ENCODE data around the gene OR6B2.

Gene OR6B2

DNA sequence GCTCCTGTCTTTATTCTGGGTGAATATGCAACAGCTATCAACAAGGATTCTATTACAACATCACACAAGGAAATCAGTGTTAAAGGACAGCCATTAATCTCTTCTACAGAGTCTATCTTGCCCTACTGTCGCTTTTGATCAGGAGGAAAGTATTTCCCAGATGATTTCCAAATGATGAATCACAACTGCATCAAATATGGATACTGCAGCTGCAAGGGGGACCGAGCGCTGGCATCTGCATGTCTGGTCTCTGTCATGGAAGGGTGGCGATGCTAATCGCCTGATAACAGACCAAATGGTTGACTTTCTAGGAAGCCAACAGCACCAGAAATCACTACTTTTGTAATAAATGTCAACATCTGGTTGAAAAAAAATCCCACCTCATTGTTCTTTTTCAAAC is 44.3 kb upstream of the OR6B2 start:
- Histone ChIP-seq H3K27me3 (ENCODE audit: insufficient read depth, low read length, poor library complexity, severe bottlenecking) (no peaks in the 10 kb centered on the region), H3K9me3 (ENCODE audit: insufficient read depth, low read depth, low read length) (peaks cover 17% of the 10 kb centered on the region), H3K4me1 (ENCODE audit: insufficient read depth, low read length, poor library complexity, severe bottlenecking) (no peaks in the 10 kb centered on the region), H3F3A (ENCODE audit: low read depth) (no peaks in the 10 kb centered on the region), H3K9ac (ENCODE audit: low read depth, low read length, poor library complexity, severe bottlenecking) (no peak overlapping the region), H3K79me2 (ENCODE audit: insufficient read depth, low read length) (no peaks in the 10 kb centered on the region), H3K4me3 (ENCODE audit: low read length, poor library complexity, severe bottlenecking) (no peak overlapping the region), H3K36me3 (ENCODE audit: insufficient read depth, low read length) (no peaks in the 10 kb centered on the region), H2AFZ (ENCODE audit: low read length) (no peak overlapping the region), H3K9me2 (replicated peaks; ENCODE audit: low read depth, low read length) (no peaks in the 10 kb centered on the region), H4K20me1 (ENCODE audit: insufficient read depth, low read length, poor library complexity, severe bottlenecking) (no peaks in the 10 kb centered on the region), H3K4me2 (ENCODE audit: low read depth, low read length, poor library complexity, severe bottlenecking) (no peak overlapping the region)
- TF ChIP-seq CTCF (conservative IDR thresholded peaks at IDR 0.05; ENCODE audit: low read length) (no peak), EZH2phosphoT487 (IDR thresholded peaks at IDR 0.05; ENCODE audit: borderline replicate concordance) (no peak)

- Histone ChIP-seq H3K9me3 (ENCODE audit: insufficient read depth, low read depth, low read length) (peaks cover 2% of the 10 kb centered on the region; the same call in 1 of the 2 replicates), H3K4me3 (ENCODE audit: low read length, poor library complexity, severe bottlenecking) (no peak overlapping the region), H3K79me2 (ENCODE audit: insufficient read depth, low read length) (no peaks in the 10 kb centered on the region), H3K36me3 (ENCODE audit: insufficient read depth, low read length) (no peaks in the 10 kb centered on the region), H3K9ac (ENCODE audit: low read depth, low read length, poor library complexity, severe bottlenecking) (no peak overlapping the region), H3K27me3 (ENCODE audit: insufficient read depth, low read length, poor library complexity, severe bottlenecking) (no peaks in the 10 kb centered on the region), H3K4me2 (ENCODE audit: low read depth, low read length, poor library complexity, severe bottlenecking) (no peak overlapping the region), H3K4me1 (ENCODE audit: insufficient read depth, low read length, poor library complexity, severe bottlenecking) (no peaks in the 10 kb centered on the region), H3F3A (ENCODE audit: low read depth) (no peaks in the 10 kb centered on the region), H3K9me2 (replicated peaks; ENCODE audit: low read depth, low read length) (no peaks in the 10 kb centered on the region), H2AFZ (ENCODE audit: low read length) (no peak overlapping the region), H4K20me1 (ENCODE audit: insufficient read depth, low read length, poor library complexity, severe bottlenecking) (no peaks in the 10 kb centered on the region)
- no peak for TF ChIP-seq EZH2phosphoT487 (IDR thresholded peaks at IDR 0.05; ENCODE audit: borderline replicate concordance)
- TF ChIP-seq CTCF (conservative IDR thresholded peaks at IDR 0.05; ENCODE audit: low read length) = no peak
These were observed 40.7 kb upstream of the OR6B2 start for GRCh38 chr2:240070907-240071306.

DNA sequence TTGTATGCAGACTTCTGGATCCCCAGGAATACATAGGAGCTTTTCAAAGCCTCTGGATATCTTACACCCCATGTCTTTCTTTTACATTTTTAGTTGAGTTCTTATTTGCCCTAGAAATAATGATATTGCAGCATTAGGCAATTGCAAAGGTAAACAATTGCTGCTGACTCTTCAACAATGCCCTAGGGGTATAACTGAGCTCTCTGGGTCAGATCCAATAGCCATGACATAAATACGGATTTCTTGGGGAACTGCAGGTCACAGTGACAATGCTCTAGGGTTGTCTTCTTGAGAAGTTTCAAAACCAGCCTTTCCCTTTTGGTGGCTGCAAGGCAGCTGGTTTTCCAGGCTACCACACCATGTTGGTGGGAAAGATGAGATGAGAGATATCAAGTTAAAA is 39.6 kb upstream of the OR6B2 start:
- no peak overlapping the region for H2AFZ ChIP-seq (ENCODE audit: low read length)
- no peak overlapping the region for H3K4me3 ChIP-seq (ENCODE audit: low read length, poor library complexity, severe bottlenecking)
- H3F3A ChIP-seq (ENCODE audit: low read depth) = no peaks in the 10 kb centered on the region
- H3K36me3 ChIP-seq (ENCODE audit: insufficient read depth, low read length) = no peaks in the 10 kb centered on the region
- peaks cover 2% of the 10 kb centered on the region; the same call in 1 of the 2 replicates for H3K9me3 ChIP-seq (ENCODE audit: insufficient read depth, low read depth, low read length)
- no peak overlapping the region for H3K4me2 ChIP-seq (ENCODE audit: low read depth, low read length, poor library complexity, severe bottlenecking)
- no peaks in the 10 kb centered on the region for H3K9me2 ChIP-seq (replicated peaks; ENCODE audit: low read depth, low read length)
- no peak for TF ChIP-seq CTCF (conservative IDR thresholded peaks at IDR 0.05; ENCODE audit: low read length)
- no peak for TF ChIP-seq EZH2phosphoT487 (IDR thresholded peaks at IDR 0.05; ENCODE audit: borderline replicate concordance)
- H3K27me3 ChIP-seq (ENCODE audit: insufficient read depth, low read length, poor library complexity, severe bottlenecking) = no peaks in the 10 kb centered on the region
- H4K20me1 ChIP-seq (ENCODE audit: insufficient read depth, low read length, poor library complexity, severe bottlenecking) = no peaks in the 10 kb centered on the region
- no peaks in the 10 kb centered on the region for H3K79me2 ChIP-seq (ENCODE audit: insufficient read depth, low read length)
- H3K4me1 ChIP-seq (ENCODE audit: insufficient read depth, low read length, poor library complexity, severe bottlenecking) = no peaks in the 10 kb centered on the region
- no peak overlapping the region for H3K9ac ChIP-seq (ENCODE audit: low read depth, low read length, poor library complexity, severe bottlenecking)
